Parathyroid adenoma (tissue), 2 donors: ENCODE data around the gene PRDM10.
"Not testable (repeated sequence)": the region's sequence is repeated elsewhere in the genome, so short reads cannot be mapped to it uniquely, and the experiment has no call there.

Experiments
- H2AFZ ChIP-seq: fragments of 300-600 bp; sonication (generic); one replicate; pipeline ENCODE4 v1.7.0; 2017; ENCODE audit warnings: antibody characterized with exemption, mild to moderate bottlenecking
- H3K27ac ChIP-seq: fragments of 300-600 bp; sonication (generic); one replicate; pipeline ENCODE4 v1.7.0; 2017
- H3K27me3 ChIP-seq: fragments of 300-600 bp; sonication (generic); one replicate; pipeline ENCODE4 v1.7.0; 2017; ENCODE audit warnings: low read length; ENCODE audit not compliant: control insufficient read depth, insufficient read depth
- H3K36me3 ChIP-seq: fragments of 300-600 bp; sonication (generic); one replicate; pipeline ENCODE4 v1.7.0; 2017; ENCODE audit warnings: low read length; ENCODE audit not compliant: control insufficient read depth, insufficient read depth
- H3K4me1 ChIP-seq: fragments of 300-600 bp; sonication (generic); one replicate; pipeline ENCODE4 v1.7.0; 2017; ENCODE audit warnings: control low read depth
- H3K4me2 ChIP-seq: fragments of 300-600 bp; sonication (generic); one replicate; pipeline ENCODE4 v1.7.0; 2017; ENCODE audit warnings: low read length
- H3K4me3 ChIP-seq: fragments of 300-600 bp; sonication (generic); one replicate; pipeline ENCODE4 v1.7.0; 2017; ENCODE audit warnings: low read depth, low read length
- H3K79me2 ChIP-seq: fragments of 300-600 bp; sonication (generic); one replicate; pipeline ENCODE4 v1.7.0; 2017; ENCODE audit warnings: control low read depth
- H3K9ac ChIP-seq: fragments of 300-600 bp; sonication (generic); one replicate; pipeline ENCODE4 v1.7.0; 2017; ENCODE audit warnings: mild to moderate bottlenecking
- H3K9me3 ChIP-seq: fragments of 300-600 bp; sonication (generic); one replicate; pipeline ENCODE4 v1.7.0; 2017; ENCODE audit warnings: low read length; ENCODE audit not compliant: control insufficient read depth
- CTCF ChIP-seq: fragments of 300-600 bp; sonication (generic); IDR thresholded peaks from one replicate; pipeline ENCODE4 v1.7.0; 2017; ENCODE audit warnings: antibody characterized with exemption, mild to moderate bottlenecking
- donor health status: primary hyperparathyroidism.

Gene PRDM10

GRCh38 chr11:129974672-129975071 is 28.0 kb downstream of the PRDM10 start:
- no peak overlapping the region for H3K9ac ChIP-seq
- H3K27ac ChIP-seq = no peak overlapping the region
- H3K9me3 ChIP-seq = no peaks in the 10 kb centered on the region
- no peaks in the 10 kb centered on the region for H3K79me2 ChIP-seq
- H3K4me3 ChIP-seq = no peak overlapping the region
- no peaks in the 10 kb centered on the region for H3K27me3 ChIP-seq
- no peak overlapping the region for H2AFZ ChIP-seq
- H3K4me1 ChIP-seq = no peaks in the 10 kb centered on the region
- no peak overlapping the region for H3K4me2 ChIP-seq
- TF ChIP-seq CTCF = no peak
- no peaks in the 10 kb centered on the region for H3K36me3 ChIP-seq

GRCh38 chr11:129974237-129974636 is 28.4 kb downstream of the PRDM10 start:
- Histone ChIP-seq H3K4me3 (no peak overlapping the region), H3K79me2 (no peaks in the 10 kb centered on the region), H3K9me3 (no peaks in the 10 kb centered on the region), H3K27me3 (no peaks in the 10 kb centered on the region), H2AFZ (no peak overlapping the region), H3K36me3 (no peaks in the 10 kb centered on the region), H3K9ac (no peak overlapping the region), H3K27ac (no peak overlapping the region), H3K4me1 (no peaks in the 10 kb centered on the region), H3K4me2 (no peak overlapping the region)
- no peak for TF ChIP-seq CTCF

GRCh38 chr11:129973809-129974208 is 28.8 kb downstream of the PRDM10 start:
- Histone ChIP-seq H3K4me1 (no peaks in the 10 kb centered on the region), H2AFZ (no peak overlapping the region), H3K9ac (no peak overlapping the region), H3K27me3 (no peaks in the 10 kb centered on the region), H3K79me2 (no peaks in the 10 kb centered on the region), H3K9me3 (no peaks in the 10 kb centered on the region), H3K4me3 (no peak overlapping the region), H3K36me3 (no peaks in the 10 kb centered on the region), H3K27ac (no peak overlapping the region), H3K4me2 (no peak overlapping the region)
- no peak for TF ChIP-seq CTCF

- H3K9ac ChIP-seq = no peak overlapping the region
- H3K9me3 ChIP-seq = no peaks in the 10 kb centered on the region
- no peak overlapping the region for H2AFZ ChIP-seq
- no peak for TF ChIP-seq CTCF
- no peak overlapping the region for H3K4me3 ChIP-seq
- H3K4me2 ChIP-seq = no peak overlapping the region
- no peaks in the 10 kb centered on the region for H3K79me2 ChIP-seq
- no peaks in the 10 kb centered on the region for H3K4me1 ChIP-seq
- no peaks in the 10 kb centered on the region for H3K27me3 ChIP-seq
- no peaks in the 10 kb centered on the region for H3K36me3 ChIP-seq
- no peak overlapping the region for H3K27ac ChIP-seq
Observed at GRCh38 chr11:129973068-129973467, 29.6 kb downstream of the PRDM10 start.

- no peaks in the 10 kb centered on the region for H3K79me2 ChIP-seq
- no peaks in the 10 kb centered on the region for H3K9me3 ChIP-seq
- H3K36me3 ChIP-seq = no peaks in the 10 kb centered on the region
- no peak overlapping the region for H2AFZ ChIP-seq
- TF ChIP-seq CTCF = no peak
- no peak overlapping the region for H3K27ac ChIP-seq
- no peak overlapping the region for H3K9ac ChIP-seq
- no peak overlapping the region for H3K4me3 ChIP-seq
- H3K27me3 ChIP-seq = no peaks in the 10 kb centered on the region
- H3K4me2 ChIP-seq = no peak overlapping the region
- H3K4me1 ChIP-seq = no peaks in the 10 kb centered on the region
Observed at GRCh38 chr11:129972611-129973010, 30.0 kb downstream of the PRDM10 start.

- H3K9ac ChIP-seq, H2AFZ ChIP-seq, H3K27me3 ChIP-seq, H3K4me1 ChIP-seq, H3K79me2 ChIP-seq, H3K4me3 ChIP-seq, H3K9me3 ChIP-seq, H3K36me3 ChIP-seq, H3K27ac ChIP-seq, H3K4me2 ChIP-seq: not testable (repeated sequence)
Observed at GRCh38 chr11:129971856-129972255, 30.8 kb downstream of the PRDM10 start.
